Tibial artery (tissue), 4 donors: ENCODE data around the gene USP10.

Source experiments
- DNase-seq, 2 donors: peaks; one replicate each; pipeline ENCODE4 v3.0.0-alpha.2; 2019
- H3K27ac ChIP-seq, 2 donors: fragments of 200-600 bp; sonication (generic) in 1 of 2; 1 replicate in 1 of 2; 2 replicates in 1 of 2; pipeline ENCODE4 v1.5.1; 2018 to 2019; ENCODE audit warnings: mild to moderate bottlenecking in 1 of 2
- H3K27me3 ChIP-seq, 2 donors: fragments of 200-600 bp; sonication (generic) in 1 of 2; one replicate each; pipeline versions ENCODE4 v1.5.1 to v1.6.0; 2016 to 2019
- H3K36me3 ChIP-seq, 3 donors: fragments of 200-600 bp; sonication (generic) in 2 of 3; one replicate each; pipeline ENCODE4 v1.5.1; 2016 to 2019; ENCODE audit warnings: mild to moderate bottlenecking in 2 of 3
- H3K4me1 ChIP-seq, 4 donors: fragments of 200-600 bp; sonication (generic) in 2 of 4; 1 replicate in 3 of 4; 2 replicates in 1 of 4; pipeline ENCODE4 v1.5.1; 2016 to 2019
- H3K4me3 ChIP-seq, 2 donors: fragments of 200-600 bp; sonication (generic) in 1 of 2; 1 replicate in 1 of 2; 2 replicates in 1 of 2; pipeline ENCODE4 v1.5.1; 2018 to 2019; ENCODE audit warnings: mild to moderate bottlenecking in 2 of 2
- H3K9me3 ChIP-seq, 3 donors: fragments of 200-600 bp; sonication (generic) in 1 of 3; one replicate each; pipeline ENCODE4 v1.5.1; 2016 to 2019
- CTCF ChIP-seq, 2 experiments: fragments of 200-600 bp in 1 of 2; fragments of 450-650 bp in 1 of 2; IDR thresholded peaks; one replicate each; pipeline ENCODE4 v1.5.1; 2017 to 2019; ENCODE audit warnings: antibody characterized with exemption in 2 of 2, mild to moderate bottlenecking in 1 of 2, moderate library complexity in 1 of 2
- intact Hi-C: fragments of 100-400 bp; cut with DNase I; formaldehyde crosslinking; loops from one replicate; pipeline ENCODE4 v1.15.0; 2023; ENCODE audit warnings: low total_unique reads

Gene USP10

GRCh38 chr16:84795329-84796053 is 95.7 kb downstream of the USP10 start:
- intact Hi-C loops = no loop called here
- DNase-seq = peak; percentile 84 to 95
- Histone ChIP-seq H3K36me3 (no peaks in the 10 kb centered on the region), H3K27ac (peak overlapping the region; percentile 56 to 66), H3K27me3 (no peaks in the 10 kb centered on the region), H3K9me3 (no peaks in the 10 kb centered on the region), H3K4me3 (peak overlapping the region; percentile 20 to 38), H3K4me1 (peaks cover 0 to 16% (median 1%) of the 10 kb centered on the region in 4 donors)
- TF ChIP-seq CTCF (IDR thresholded peaks at IDR 0.05) = no peak

GRCh38 chr16:84800158-84800978 is 100.6 kb downstream of the USP10 start:
- intact Hi-C loops = no loop called here
- Histone ChIP-seq H3K9me3 (no peaks in the 10 kb centered on the region), H3K4me3 (no peak overlapping the region), H3K4me1 (peaks cover 0 to 6% (median 1%) of the 10 kb centered on the region in 4 donors), H3K27me3 (no peaks in the 10 kb centered on the region), H3K36me3 (no peaks in the 10 kb centered on the region), H3K27ac (no peak overlapping the region)
- no peak for TF ChIP-seq CTCF (IDR thresholded peaks at IDR 0.05)
- no peak for DNase-seq

- Histone ChIP-seq H3K4me3 (no peak overlapping the region), H3K27me3 (no peaks in the 10 kb centered on the region), H3K27ac (no peak overlapping the region), H3K36me3 (no peaks in the 10 kb centered on the region), H3K9me3 (no peaks in the 10 kb centered on the region), H3K4me1 (peaks cover 0 to 7% (median 0%) of the 10 kb centered on the region in 4 donors)
- DNase-seq = no peak
- no peak for TF ChIP-seq CTCF (IDR thresholded peaks at IDR 0.05)
- intact Hi-C loops = no loop called here
Measured at GRCh38 chr16:84803146-84803545, 103.3 kb downstream of the USP10 start.

- Histone ChIP-seq H3K27me3 (no peaks in the 10 kb centered on the region), H3K27ac (no peak overlapping the region), H3K4me1 (peaks cover 0 to 7% (median 0%) of the 10 kb centered on the region in 4 donors), H3K36me3 (no peaks in the 10 kb centered on the region), H3K9me3 (no peaks in the 10 kb centered on the region), H3K4me3 (no peak overlapping the region)
- intact Hi-C loops = no loop called here
- DNase-seq = no peak
- TF ChIP-seq CTCF (IDR thresholded peaks at IDR 0.05) = no peak
Measured at GRCh38 chr16:84804326-84804725, 104.5 kb downstream of the USP10 start.

GRCh38 chr16:84806256-84806889 is 106.6 kb downstream of the USP10 start:
- DNase-seq = peak in 1 of 2 donors; percentile 58
- H3K9me3 ChIP-seq = no peaks in the 10 kb centered on the region
- H3K4me1 ChIP-seq = peaks cover 0 to 13% (median 0%) of the 10 kb centered on the region in 4 donors
- no peaks in the 10 kb centered on the region for H3K27me3 ChIP-seq
- intact Hi-C loops = no loop called here
- H3K27ac ChIP-seq = no peak overlapping the region
- no peak for TF ChIP-seq CTCF (IDR thresholded peaks at IDR 0.05)
- H3K36me3 ChIP-seq = no peaks in the 10 kb centered on the region
- H3K4me3 ChIP-seq = peak overlapping the region in 1 of 2 donors; percentile 25
